ENCODE data around the gene FITM1.

DNA sequence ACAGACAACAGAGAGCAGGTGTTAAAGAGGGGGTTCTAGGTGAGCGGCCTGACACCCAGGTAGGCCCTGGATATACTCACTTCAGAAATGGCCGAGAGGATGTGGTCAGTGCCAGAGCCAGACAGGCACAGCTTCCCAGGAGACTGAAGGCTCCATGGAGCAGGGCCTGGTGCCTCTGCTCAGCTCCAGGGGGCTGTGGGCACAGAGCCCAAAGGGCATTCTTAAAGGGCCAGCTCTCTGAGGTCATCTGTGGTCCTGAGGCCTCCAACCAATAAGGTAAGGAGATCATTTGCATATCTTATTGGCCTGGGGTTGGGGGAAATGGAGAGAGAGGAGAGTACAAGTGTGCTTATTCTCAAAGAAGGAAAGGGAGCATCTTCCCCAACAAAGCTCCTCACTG is 46.0 kb upstream of the FITM1 start:
- TF ChIP-seq, protein P1, sequence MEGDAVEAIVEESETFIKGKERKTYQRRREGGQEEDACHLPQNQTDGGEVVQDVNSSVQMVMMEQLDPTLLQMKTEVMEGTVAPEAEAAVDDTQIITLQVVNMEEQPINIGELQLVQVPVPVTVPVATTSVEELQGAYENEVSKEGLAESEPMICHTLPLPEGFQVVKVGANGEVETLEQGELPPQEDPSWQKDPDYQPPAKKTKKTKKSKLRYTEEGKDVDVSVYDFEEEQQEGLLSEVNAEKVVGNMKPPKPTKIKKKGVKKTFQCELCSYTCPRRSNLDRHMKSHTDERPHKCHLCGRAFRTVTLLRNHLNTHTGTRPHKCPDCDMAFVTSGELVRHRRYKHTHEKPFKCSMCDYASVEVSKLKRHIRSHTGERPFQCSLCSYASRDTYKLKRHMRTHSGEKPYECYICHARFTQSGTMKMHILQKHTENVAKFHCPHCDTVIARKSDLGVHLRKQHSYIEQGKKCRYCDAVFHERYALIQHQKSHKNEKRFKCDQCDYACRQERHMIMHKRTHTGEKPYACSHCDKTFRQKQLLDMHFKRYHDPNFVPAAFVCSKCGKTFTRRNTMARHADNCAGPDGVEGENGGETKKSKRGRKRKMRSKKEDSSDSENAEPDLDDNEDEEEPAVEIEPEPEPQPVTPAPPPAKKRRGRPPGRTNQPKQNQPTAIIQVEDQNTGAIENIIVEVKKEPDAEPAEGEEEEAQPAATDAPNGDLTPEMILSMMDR (IDR thresholded peaks at IDR 0.05), result no peak
- no peak for TF ChIP-seq POLR2A (IDR thresholded peaks at IDR 0.05)

Data from heart left ventricle (tissue), 13 donors.